Neutrophil (primary cell): Measurements from ENCODE around the gene PLCH2.
A peak's percentile ranks its signal among the peaks of the same experiment; 100 is the strongest.
"Not testable (repeated sequence)": the region's sequence is repeated elsewhere in the genome, so short reads cannot be mapped to it uniquely, and the experiment has no call there.

ENCODE experiments used
- H3K27ac ChIP-seq: fragments of 200-600 bp; sonication (generic); 2 replicates; pipeline ENCODE4 v1.5.1; 2016; ENCODE audit warnings: mild to moderate bottlenecking, moderate library complexity
- H3K27me3 ChIP-seq: fragments of 200-600 bp; sonication (generic); 2 replicates; pipeline ENCODE4 v1.6.0; 2016; ENCODE audit warnings: mild to moderate bottlenecking
- H3K36me3 ChIP-seq: fragments of 200-600 bp; sonication (generic); 2 replicates; pipeline ENCODE4 v1.5.1; 2017
- H3K4me1 ChIP-seq, 2 experiments: fragments of 200-600 bp in 1 of 2; sonication (generic) in 1 of 2; 1 replicate in 1 of 2; 2 replicates in 1 of 2; pipeline versions ENCODE4 v1.5.1 to v1.6.1; 2013 to 2016; ENCODE audit warnings: low read depth in 1 of 2, low read length in 1 of 2, mild to moderate bottlenecking in 1 of 2, moderate library complexity in 1 of 2; ENCODE audit not compliant: control insufficient read depth in 1 of 2, insufficient read depth in 1 of 2
- H3K4me3 ChIP-seq, 2 experiments: fragments of 200-600 bp in 1 of 2; sonication (generic) in 1 of 2; 1 replicate in 1 of 2; 2 replicates in 1 of 2; pipeline ENCODE4 v1.5.1; 2013 to 2016; ENCODE audit warnings: low read depth in 1 of 2, low read length in 1 of 2, mild to moderate bottlenecking in 1 of 2, moderate library complexity in 1 of 2
- H3K9me3 ChIP-seq: fragments of 200-600 bp; sonication (generic); 2 replicates; pipeline ENCODE4 v1.5.1; 2016
- TF ChIP-seq, protein P1 (sequence below): fragments of 200-600 bp; sonication (generic); IDR thresholded peaks from 2 replicates; pipeline ENCODE4 v1.5.1; 2016; ENCODE audit warnings: antibody characterized with exemption

Gene PLCH2

DNA sequence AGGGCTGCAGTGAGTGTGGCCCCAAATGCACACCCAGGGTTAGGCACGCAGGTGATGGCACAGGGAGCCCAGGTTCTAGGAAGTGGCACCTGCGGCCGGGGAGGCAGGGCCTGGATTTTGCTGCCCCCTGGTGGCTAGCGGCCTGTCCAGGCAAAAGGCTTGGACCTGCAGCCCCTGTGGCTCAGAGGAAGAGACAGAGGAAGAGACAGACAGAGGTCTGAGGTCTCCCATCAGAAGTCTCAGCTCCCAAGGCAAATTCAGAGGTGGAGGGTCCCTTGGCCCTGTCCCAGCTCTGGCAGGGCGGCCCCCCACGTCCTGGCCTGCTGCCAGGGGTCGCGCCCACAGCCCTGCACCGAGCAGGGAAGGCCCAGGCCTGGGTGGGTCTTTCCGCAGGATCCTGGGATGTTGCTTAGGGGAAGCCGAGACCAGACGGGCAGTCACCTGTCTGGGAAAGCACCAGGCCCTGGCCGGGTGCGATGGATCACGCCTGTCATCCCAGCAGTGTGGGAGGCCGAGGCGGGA is 72.0 kb downstream of the PLCH2 start:
- H3K9me3 ChIP-seq: no peaks in the 10 kb centered on the region
- H3K27me3 ChIP-seq: peaks cover 24% of the 10 kb centered on the region
- TF ChIP-seq, protein P1, sequence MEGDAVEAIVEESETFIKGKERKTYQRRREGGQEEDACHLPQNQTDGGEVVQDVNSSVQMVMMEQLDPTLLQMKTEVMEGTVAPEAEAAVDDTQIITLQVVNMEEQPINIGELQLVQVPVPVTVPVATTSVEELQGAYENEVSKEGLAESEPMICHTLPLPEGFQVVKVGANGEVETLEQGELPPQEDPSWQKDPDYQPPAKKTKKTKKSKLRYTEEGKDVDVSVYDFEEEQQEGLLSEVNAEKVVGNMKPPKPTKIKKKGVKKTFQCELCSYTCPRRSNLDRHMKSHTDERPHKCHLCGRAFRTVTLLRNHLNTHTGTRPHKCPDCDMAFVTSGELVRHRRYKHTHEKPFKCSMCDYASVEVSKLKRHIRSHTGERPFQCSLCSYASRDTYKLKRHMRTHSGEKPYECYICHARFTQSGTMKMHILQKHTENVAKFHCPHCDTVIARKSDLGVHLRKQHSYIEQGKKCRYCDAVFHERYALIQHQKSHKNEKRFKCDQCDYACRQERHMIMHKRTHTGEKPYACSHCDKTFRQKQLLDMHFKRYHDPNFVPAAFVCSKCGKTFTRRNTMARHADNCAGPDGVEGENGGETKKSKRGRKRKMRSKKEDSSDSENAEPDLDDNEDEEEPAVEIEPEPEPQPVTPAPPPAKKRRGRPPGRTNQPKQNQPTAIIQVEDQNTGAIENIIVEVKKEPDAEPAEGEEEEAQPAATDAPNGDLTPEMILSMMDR: peak; percentile 94
- H3K27ac ChIP-seq: peak overlapping the region; percentile 100
- H3K36me3 ChIP-seq: no peaks in the 10 kb centered on the region
- peaks cover 33 to 46% of the 10 kb centered on the region in 2 experiments for H3K4me1 ChIP-seq
- peak overlapping the region; percentile 81 to 85 for H3K4me3 ChIP-seq

DNA sequence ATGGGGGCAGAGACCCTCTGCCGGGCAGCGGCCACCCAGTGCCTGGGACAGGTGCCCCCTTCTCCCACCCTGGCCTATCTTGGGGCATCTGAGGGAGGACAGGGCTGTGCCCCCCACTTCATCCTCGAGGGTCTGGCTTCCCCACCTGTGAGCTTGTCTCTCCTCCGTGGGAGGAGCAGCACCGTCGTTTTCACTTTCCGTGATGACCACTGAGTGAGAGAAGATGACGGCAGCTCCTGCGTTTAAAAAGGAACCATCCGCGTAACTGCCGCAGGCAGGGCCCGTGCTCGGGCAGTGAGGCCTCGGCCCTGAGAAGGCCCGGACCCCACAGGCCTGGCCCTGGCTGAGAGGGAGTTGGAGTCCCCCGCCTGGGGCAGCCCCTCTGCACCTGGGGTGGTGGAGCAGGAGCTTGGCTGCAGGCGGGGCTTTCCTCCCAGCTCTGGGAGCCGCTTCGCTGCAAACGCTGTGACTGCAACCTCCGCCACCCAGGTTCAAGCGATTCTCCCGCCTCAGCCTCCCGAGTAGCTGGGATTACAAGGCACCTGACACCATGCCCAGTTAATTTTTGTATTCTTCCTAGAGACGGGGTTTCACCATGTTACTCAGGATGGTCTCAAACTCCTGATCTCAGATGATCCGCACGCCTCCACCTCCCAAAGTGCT is 73.4 kb downstream of the PLCH2 start:
- H3K27ac ChIP-seq: peak overlapping the region; percentile 100
- H3K4me1 ChIP-seq: peaks cover 41 to 55% of the 10 kb centered on the region in 2 experiments
- H3K4me3 ChIP-seq: peak overlapping the region; percentile 81 to 85

DNA sequence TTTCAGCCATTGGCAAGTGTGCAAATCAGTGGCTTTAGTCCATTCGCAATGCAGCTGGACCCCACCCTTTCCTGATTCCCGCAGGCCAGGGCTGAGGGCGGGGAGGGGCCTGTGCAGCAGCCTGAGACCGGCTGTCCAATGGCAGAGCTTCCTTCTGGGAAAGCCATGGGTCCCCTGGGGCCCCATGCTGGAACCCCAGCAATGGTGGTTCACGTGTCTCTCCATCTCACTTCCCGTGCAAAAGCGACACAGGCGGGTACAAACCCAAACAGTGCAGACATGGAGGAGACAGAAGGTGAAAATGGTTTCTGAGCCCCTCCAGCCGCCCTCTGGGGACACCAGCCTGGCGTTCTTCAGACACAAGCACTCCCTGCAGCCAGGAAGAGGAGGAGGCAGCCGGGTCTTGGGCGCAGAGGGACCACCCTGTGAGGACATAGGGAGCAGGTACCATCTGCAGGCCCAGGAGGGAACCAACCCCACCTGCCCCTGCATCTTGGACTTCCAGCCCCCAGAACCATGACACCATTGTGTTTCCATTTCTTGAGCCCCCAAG is 74.3 kb downstream of the PLCH2 start:
- Histone ChIP-seq H3K4me1 (peaks cover 49 to 64% of the 10 kb centered on the region in 2 experiments), H3K27ac (peak overlapping the region; percentile 100)
- H3K4me3 ChIP-seq, H3K9me3 ChIP-seq, H3K36me3 ChIP-seq, H3K27me3 ChIP-seq: not testable (repeated sequence)

More for the DNA sequence above, 73.4 kb downstream of the PLCH2 start:
- H3K27me3 ChIP-seq: peaks cover 10% of the 10 kb centered on the region
- H3K9me3 ChIP-seq, H3K36me3 ChIP-seq: not testable (repeated sequence)

DNA sequence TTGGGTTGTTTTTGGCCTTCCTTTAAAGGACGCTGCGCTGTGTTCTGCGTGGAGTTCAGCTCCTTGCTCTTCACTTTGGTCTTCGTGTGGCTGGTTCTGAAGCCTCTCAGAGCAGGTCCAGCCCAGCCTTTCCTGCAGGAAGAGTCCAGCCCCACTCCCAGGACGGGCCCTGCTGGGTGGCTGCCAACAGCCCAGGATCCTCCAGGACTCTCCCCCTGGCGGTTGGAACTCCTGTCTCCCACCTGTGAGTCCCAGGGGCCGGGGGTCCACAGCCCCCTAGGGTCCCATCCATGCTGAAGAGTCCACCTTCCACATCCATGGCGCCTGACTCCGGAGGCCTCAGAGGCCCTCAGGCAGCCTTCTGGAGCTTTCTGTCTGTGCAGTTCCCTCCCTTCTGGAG is 75.5 kb downstream of the PLCH2 start:
- H3K4me3 ChIP-seq, H3K9me3 ChIP-seq, H3K36me3 ChIP-seq, H3K27me3 ChIP-seq: not testable (repeated sequence)
- Histone ChIP-seq H3K4me1 (peaks cover 56 to 58% of the 10 kb centered on the region in 2 experiments), H3K27ac (peak overlapping the region; percentile 18)

DNA sequence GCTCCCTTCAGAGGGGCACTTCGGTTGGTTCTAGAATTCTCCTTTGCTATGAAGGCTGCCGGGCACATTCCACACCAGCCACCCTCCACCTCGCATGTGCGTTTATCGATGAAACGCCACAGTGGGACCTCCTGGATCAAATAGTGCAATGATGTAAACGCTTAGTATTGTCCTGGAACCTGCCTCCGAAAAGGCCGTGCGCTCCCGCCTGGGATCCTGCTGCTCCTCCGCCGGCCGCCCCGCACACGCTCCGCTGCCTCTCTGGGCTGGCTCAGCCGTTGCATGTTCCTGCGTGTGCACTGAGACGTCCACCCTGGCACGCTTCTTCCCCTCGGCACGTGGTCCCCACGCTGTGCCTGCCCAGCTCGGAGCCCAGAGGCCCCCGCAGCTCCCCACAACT is 76.1 kb downstream of the PLCH2 start:
- H3K27ac ChIP-seq: no peak overlapping the region
- H3K4me1 ChIP-seq: peaks cover 56 to 59% of the 10 kb centered on the region in 2 experiments
- TF ChIP-seq, protein P1: no peak
- H3K9me3 ChIP-seq: no peaks in the 10 kb centered on the region
- H3K27me3 ChIP-seq: no peaks in the 10 kb centered on the region
- H3K36me3 ChIP-seq: no peaks in the 10 kb centered on the region
- H3K4me3 ChIP-seq: no peak overlapping the region

DNA sequence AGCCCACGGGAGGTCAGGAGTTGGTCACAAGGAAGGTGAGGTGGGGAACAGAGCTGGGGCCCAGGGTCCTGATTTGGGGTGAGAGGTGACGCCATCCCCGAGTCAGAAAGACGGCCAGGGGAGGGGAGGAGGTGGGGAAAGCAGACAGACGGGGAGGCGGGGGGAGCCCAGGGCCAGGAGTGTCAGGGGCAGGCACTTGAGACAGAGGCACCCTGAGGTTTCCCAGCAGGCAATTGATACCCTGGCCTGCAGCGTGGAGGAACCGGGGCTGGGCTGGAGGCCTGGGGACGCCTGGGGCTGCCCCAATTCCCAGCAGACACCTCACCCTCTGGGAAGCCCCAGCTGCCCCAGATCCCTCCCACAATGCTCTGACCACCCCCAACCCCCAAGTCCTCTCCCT is 77.0 kb downstream of the PLCH2 start:
- not testable (repeated sequence) for H3K27me3 ChIP-seq, H3K36me3 ChIP-seq
- peaks cover 56 to 59% of the 10 kb centered on the region in 2 experiments for H3K4me1 ChIP-seq

DNA sequence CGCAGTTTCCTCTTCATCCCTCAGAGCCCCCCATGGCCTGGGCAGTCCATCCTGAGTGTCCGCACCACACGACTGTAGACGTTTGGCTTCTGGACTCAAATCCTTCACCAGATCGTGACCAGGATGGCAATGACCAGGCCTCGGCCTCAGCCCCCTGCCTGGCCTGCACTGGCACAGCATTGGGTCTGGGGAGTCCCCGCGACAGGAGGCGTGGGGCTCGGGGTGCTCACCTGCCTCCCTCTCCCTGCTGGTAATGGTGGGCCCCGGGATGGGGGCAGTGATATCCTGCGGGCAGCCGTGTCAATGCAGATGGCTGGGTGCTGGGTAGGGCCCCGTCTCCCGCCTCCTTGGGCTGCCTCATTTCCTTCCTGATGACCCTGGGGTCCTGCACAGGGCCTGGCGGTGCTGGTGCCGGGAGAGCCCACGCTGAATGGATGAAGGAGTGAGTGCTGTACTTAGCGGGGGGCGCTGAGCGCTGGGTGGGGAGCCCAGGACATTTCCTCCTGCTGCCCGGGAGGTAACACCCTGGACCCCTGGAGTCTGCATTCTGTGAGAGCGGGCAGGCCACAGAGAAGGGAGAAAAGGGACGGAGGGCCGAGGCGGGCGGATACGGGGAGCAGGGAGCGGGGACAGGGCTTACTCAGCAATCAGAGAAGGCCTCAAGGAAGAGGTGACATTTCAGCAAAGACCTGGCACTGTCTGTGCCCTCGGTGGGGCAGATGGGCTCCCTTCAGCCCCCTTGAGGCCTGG is 78.0 kb downstream of the PLCH2 start:
- Histone ChIP-seq H3K4me1 (peaks cover 52 to 56% of the 10 kb centered on the region in 2 experiments), H3K27me3 (no peaks in the 10 kb centered on the region), H3K27ac (peak overlapping the region; percentile 99), H3K9me3 (no peaks in the 10 kb centered on the region), H3K4me3 (no peak overlapping the region), H3K36me3 (peaks cover 17% of the 10 kb centered on the region)
- TF ChIP-seq, protein P1: no peak

More for the DNA sequence above, 77.0 kb downstream of the PLCH2 start:
- H3K27ac ChIP-seq, H3K4me3 ChIP-seq, H3K9me3 ChIP-seq: not testable (repeated sequence)
